ENCODE measurements around the gene KIF25.

The KIF25 gene, protein sequence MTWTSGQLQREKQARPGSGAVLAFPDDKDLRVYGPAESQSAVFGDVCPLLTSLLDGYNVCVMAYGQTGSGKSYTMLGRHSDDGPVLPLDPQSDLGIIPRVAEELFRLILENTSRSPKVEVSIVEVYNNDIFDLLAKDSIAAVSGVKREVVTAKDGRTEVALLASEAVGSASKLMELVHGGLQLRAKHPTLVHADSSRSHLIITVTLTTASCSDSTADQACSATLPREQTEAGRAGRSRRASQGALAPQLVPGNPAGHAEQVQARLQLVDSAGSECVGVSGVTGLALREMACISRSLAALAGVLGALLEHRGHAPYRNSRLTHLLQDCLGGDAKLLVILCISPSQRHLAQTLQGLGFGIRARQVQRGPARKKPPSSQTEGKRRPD

DNA sequence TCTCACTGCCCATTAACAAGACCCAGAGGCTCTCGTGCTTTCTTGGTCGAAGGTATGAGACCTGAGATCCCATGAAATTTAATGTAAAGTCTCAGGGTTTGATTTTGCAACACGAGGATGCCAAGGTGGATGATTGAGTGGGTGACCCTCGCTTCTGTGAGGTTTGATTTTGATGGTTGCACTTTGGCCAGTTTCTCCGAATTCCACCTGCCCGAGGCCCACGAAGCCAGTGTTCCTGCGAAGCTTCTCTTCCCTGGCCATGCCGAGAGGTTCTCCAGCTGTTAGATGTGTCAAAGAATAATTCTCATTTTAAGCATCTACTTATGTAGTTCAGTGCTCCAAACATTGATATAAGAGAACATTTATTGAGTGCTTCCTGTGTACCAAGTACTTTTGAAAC is at the start of gene KIF25:
TSS of gene KIF25 (plus strand) at position 30 of the 400 bp plus-strand sequence. CDS start 31,915 bp downstream, outside the sequence.
- FAIRE-seq = no peak

DNA sequence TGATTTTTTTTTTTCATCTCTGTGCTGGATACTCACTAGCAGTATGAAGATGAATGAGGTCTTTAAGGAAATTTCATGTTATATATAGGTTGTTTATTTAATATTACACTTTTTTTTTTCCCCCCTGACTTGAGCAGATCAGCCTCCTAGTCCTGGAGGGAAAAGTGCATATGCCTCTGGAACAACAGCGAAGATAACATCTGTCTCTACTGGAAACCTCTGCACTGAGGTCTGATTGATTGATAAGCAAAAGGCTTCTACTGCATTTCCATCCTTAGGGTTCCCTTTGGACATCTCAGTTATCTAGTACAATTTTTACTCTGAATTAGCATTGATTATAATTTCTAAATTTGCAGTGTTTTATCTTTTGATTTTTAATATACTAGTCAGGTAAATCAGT is 49.8 kb upstream of the KIF25 start:
- no peak for FAIRE-seq

DNA sequence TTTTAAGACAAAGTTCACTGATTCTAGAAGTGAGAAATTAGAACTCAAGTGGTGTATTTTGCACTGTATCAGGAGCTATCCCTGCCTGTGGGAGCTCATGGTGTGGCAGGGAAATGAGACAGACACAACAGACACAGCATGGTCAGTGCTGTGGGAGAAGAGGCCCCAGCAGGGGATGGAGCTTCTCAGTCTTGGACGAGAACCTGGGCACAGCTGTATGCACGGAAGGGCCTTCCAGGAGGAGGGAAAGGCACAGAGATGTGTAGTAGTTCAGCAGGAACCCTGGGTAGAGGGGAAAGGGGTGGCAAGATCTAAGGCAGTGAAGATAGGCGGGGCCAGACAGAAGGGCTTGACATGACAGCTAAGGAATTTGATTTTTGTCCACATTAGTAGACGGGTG is 48.8 kb upstream of the KIF25 start:
- FAIRE-seq = no peak

DNA sequence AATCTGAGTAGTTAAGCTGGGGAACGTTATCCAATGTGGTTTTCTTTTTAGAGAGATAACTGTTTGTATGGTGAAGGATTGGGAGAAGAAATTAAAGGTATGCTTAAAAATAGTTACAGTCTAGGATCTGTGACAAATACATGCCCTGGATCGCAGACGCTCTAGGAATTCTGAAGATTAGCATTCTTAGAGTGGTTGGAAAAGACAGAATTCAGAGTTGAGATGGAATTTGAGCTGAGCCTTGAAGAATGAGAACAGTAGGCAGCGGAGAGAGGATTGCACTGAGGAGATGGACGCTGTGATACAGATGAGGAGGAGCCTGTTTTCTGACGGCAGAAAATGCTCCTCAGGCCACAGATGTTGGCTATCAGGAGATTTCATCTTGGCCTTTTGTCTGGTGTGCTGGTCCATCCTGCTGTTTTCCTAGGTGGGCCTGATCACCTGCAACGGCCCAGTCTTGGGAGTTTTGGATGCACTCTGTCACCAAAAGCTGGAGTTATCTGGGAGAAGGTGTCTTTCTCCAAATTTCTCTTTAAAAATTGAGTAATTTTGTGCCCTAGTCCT is 48.3 kb upstream of the KIF25 start:
- FAIRE-seq = no peak

DNA sequence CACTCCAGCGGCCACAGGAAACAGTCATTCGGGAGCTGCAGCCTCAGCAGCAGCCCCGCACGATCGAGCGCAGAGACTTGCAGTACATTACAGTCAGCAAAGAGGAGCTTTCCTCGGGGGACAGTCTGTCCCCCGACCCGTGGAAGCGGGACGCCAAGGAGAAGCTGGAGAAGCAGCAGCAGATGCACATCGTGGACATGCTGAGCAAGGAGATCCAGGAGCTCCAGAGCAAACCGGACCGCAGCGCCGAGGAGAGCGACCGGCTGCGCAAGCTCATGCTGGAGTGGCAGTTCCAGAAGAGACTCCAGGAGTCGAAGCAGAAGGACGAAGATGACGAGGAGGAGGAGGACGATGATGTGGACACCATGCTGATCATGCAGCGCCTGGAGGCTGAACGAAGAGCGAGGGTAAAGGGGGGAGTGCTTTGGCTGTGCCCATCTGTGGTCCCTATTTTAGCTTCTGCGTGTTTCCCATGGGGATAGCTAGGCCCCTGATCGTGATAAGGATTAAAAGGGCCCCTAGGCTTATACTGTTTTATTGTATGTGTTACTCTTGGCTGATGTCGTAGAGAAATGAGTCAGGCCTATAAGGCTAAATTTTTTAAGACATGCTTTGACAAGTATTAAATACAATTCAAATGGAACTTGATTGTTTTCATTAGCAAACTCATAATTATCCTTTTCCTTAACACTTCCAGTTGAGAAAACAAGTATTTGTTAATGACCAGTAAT is 45.5 kb upstream of the KIF25 start:
- no peak for FAIRE-seq

DNA sequence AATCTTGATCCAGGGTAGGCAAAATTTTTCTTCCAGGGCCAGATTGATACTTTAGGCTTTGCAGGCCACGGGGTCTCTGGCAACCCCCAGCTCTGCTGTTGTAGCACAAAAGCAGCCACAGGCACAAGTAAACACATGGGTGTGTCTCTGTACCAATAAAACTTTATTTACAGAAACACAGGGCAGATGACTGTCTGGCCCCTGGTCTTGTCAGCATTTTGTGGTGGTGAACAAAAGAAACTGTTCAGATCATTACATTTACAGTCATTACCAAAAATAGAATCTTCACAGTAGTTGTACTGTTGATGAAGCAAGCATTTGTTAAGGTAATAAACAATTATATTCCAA is 45.0 kb upstream of the KIF25 start:
- no peak for FAIRE-seq

DNA sequence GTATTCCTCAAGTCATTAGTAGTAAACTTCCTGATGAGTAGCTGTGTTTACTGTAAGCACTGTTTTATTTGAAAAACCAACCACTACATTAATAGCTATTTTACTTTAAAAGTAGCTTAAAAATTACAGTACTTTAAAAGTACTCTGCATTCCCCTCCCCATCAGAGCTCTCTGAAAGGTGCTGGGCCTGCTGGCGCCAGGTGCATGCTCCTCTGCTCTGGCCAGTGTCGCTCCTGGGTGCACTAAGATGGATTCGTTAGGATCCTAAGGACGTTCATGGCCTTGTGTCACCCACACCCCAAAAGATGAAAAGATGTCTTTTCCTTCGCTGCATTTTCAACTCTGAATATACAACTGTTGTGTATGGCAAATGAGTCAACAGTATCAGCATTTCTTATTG is 43.9 kb upstream of the KIF25 start:
- FAIRE-seq = no peak

DNA sequence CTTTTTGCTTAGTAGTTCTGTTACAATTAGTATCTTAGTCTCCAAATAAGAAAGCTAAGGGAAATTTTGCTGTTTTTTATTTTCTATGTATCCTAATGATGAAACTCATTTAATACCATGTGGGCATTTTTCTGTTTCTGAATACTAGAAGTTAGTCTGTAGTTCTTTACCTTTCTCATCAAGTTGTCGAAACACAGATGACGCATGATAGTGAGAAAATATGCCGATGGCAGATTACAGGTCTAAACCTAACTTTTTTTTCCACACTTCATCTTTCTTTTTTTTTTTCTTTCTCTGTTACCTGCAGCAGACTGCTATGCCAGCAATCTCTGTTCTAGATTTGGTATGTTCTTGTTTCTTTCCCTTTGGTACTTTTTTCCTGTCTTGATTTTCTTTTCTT is 43.3 kb upstream of the KIF25 start:
- no peak for FAIRE-seq

DNA sequence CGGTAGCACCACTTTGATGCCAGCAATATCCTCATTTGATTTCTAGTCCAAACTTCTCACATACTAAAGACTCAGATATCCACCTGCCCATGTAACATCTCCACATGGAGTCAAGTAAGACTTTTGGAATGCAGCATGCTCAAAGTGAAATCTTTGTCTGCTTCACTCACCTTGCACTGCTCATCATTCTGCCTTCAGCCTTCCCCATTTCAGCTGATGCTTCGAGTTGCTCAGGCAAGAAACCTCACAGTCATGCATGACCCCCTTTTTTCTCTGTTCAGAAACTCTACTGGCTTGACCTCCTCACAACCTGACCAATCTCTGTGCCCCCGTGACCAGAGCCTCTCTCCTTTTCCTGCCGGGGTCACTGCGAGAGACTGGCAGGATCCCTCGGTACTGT is 41.0 kb upstream of the KIF25 start:
- no peak for FAIRE-seq

DNA sequence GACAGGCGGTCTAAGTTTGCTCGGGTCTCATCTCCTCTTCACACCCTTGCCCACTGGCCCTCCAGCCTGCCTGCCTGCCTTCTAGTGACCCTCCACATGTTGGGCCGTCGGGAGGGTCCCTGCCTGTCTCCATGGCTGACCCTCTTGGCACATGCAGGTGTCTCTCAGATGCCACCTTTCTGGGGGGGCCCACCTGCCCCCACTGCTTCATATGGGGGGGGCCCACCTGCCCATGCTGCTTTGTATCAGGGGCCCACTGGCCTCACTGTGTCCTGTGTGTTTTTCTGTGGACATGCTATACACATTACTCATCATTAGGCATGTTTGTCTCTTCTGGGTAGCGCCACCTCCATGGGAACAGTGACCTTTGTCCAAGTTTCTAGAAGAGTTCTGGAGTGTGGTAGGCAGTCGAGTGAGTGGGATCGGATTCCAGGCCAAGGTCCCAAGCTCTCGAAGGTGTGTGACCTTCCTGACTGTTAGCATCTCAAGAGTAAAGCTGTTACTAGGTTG is 40.4 kb upstream of the KIF25 start:
- FAIRE-seq = no peak

DNA sequence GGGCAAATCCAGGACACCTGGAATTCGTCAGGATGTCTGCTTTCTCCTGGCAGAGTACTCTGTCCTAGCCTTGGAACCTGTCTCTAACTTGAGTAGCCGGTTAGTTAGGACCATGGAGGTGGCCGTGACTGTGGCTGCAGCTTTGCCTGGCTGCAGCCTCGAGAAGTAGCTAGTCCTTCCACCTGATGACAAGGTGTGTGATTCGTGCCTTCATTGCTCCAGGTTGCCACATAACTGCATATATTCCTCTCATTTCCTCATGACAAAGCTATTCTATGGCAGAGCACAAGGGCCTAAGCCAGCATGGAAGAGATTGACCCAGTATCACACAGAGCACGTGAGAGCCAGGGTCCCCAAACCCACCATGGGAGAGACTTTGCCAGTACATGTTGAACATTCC is 39.8 kb upstream of the KIF25 start:
- FAIRE-seq = no peak

DNA sequence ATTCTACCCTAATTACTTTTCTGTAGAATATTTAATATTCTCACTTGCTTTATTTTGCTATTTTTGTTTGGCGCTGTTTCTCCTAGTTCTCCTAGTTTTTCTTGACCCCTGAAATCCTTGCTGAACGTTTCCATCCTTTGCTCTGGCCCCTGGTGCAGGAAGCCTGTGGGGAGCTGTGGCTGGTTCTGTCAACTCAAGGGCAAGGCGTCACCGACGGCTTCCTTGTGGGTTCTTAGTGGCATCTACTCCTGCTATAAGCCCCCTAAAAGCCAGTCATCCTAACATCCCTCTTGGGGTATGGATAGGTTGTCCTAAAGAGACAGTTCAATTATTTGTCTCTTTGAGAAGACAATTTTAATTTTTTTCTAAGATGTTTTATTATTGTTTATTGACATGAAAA is 36.9 kb upstream of the KIF25 start:
- no peak for FAIRE-seq

DNA sequence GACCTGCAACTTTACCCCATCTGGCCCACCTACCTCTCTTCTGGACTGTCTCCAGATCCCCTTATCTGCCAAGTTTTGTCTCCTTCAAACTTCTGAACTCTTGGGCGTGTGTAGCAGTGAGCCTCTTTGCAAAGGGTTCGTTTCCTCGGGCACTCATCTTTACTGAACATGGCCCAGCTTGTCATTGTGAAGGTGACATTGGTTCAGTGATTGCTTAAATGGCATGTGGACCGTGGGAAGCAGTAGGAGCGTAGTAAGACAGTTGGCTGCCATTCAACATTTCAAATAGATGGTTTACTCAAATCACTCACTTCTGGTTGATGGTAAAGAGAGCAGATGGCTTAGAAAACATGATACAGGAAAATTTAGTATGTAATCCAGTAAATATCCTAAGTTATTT is 34.8 kb upstream of the KIF25 start:
- no peak for FAIRE-seq

DNA sequence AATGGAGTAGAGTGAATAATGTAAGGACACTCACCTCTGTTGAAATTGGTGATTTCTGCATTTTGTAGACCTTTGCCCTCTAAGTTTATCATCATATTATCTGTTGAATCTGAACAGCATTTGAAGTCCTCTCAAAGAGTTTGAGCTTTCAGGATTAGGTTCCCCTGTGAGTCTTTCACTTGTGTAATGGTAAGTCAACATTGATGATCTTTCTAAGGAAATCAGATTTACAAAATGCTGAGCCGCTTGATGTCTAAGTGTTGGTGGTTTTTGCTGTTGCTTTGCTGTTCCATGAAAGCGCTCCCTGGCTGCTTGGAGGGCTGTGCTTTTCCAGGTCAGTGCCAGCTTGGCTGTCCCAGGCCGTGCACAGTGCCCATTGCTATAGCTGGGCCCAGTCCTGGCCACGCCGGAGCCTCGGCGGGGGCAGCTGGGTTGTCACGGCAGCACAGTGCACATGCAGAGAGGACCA is 33.8 kb upstream of the KIF25 start:
- no peak for FAIRE-seq

DNA sequence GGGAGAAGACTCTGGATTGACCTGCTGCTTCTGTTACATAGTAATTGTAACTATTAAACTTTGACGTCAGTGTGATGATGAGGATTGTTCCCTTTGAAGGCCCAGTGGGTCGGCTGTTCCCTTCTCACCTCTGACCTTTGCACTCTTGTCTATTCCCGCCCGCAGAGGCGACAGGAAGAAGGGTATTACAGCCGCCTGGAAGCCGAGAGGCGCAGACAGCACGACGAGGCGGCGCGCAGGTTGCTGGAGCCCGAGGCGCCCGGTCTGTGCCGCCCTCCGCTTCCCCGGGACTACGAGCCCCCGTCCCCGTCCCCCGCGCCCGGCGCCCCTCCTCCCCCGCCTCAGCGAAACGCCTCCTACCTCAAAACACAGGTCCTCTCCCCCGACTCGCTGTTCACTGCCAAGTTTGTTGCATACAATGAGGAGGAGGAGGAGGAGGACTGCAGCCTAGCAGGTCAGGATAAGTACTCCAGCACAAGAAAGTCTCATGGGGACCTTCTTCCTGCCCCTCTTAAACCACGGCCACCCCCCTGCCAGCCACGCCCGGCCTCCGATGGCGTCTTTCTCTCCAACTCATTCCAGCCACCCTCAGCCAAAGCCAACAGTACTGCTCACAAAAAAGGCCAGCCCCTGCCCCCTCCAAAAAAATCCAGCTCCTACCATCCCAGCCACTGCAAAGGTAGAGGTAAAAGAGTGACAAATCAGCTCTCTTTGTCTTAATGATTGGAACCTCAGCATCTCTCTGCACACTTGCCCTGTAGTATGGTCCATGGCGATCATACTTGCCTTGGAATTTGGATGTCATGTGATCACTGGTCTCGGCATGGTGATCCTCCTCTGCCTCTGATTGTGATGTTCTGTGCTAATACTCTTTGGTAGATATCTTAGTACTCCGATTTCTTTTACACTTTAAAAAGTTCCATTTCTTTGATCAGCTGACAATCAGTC is 31.6 kb upstream of the KIF25 start:
- no peak for FAIRE-seq

DNA sequence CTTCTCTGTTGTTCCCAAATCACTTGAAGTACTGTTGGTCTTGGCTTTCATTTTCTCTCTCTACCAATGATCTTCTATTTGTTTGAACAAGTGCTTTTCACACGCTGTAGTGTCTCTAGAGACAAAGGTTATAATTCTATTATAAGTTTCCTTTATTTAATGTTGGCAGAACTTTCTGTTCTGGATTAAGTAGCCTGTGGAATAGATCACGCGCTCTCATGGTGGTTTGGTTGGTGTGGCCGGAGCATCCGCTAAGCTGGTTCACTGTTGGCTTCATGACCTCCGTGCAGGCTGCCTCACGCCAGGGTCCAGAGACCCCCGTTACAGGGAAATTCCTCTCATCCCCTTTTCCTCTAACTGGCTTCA is 30.9 kb upstream of the KIF25 start:
- FAIRE-seq = no peak

DNA sequence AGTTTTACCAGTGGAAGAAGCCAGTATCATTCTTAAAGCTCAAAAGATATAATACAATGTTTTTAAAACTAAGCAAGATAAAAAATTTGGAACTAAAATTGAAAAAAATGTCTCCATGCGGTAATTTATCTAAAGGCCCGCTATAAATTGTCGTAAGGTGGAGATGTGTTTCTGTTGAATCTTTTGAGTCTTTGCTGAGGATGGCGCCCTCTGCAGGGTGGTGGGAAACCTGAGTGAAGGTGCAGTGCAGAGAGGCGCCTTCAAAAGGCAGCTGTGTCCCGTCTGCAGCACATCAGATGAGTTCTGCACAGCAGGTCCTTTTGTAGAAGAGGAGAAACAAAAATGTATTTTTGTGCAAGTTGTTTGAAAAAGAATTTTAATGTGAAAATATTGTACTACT is 29.4 kb upstream of the KIF25 start:
- FAIRE-seq = no peak

DNA sequence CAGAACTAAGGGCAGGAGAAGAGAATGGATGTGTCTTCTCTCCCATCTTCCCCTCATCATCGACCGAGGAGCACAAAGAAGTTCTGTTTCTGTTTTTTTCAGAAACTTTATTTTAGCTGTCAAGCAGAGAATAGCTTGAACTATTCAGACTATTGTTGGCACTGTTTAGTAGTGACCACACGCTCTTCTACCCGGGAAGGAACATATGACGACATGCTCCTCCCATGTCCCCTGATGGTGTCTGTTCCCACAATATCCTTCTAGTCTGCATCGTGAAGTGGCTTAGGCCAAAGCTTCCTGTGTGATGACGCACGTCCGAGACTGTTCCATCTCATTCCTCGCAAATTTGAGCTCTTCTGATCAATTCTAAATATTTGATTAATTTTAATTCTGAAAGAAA is 27.2 kb upstream of the KIF25 start:
- FAIRE-seq = no peak

DNA sequence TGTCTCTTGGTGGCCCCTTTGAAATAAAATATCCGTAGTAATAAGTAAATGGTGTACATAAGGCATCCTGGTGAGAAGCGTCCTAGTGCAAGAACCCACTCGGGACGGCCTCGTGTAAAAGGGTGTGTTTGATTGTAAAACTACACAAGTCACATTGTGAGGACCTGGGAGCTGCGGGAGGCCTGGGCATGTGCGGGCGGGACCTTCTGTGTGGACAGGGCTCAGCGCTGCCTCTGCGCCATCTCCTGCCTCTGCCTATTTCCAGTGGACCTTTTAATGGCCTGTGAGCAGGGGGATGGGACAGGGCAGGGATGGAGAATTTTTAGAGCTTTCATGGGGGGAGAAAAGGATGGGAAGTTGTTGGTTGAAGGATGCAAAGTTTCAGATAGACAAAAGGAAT is 25.3 kb upstream of the KIF25 start:
- FAIRE-seq = no peak

DNA sequence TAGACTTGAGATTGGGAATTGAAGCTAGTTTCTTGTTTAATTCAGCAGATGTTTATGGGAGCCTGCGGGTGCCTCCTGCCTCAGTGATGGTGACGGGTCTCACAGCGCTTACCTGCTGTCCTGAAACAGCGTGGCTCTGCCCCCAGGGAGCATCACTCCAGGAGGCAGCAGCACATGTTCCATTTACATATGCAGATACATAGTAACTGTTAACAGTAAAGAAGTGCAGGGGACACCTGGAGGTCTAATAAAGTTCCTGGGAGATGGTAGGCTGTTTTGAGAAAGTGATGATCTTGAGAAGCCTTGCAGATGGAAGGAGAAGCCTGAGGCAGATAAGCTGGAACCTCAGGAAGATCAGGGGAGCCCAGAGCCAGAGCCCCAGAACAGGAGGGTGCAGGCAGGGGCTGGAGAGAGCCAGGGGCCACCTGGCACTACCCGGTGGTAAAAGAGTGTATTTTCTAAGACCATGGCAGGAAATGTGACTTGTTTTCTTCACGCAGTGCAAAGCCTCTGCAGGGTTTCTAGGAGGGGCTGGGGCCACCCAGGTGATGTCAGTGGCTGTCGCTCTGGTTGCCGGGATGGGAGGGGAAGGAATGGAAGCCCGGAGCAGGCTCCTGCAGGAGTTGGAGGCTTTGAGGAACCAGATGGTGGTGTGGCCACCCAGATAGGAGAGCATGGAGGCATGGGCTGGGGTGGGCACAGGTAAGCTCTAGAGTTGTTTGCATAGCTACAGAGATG is 24.2 kb upstream of the KIF25 start:
- no peak for FAIRE-seq

DNA sequence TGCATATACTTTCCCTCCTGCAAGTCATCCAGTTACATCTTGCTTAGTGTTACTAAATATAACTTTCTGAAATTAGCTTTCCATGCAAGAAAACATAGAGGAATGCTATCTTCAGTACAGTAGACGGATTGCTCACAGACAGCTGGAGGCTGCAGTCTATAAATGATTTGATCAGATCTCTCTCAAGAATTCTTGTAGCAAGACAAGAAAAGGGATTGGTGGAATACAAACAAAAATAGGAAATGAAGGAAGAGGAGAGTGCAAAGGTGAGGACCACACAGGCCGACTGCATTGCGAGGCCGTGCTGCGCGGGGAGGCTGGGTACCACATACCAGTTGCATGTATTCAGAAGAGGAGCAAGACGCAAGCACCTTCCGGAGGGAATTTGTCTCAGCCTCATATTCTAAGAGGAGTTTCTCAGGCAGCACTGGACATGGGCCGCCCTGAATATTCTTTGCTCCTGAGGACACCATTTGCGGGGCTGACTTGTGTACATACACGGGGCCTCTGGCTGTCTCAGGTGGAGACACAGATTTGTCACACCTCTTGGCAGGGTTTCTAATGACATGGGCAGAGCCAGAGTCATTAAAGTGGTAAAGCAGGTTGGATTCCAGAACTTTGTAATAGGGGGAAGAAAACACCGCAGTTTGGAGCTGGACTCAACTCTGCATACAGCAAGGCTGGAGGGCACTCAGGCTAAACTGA is 22.7 kb upstream of the KIF25 start:
- FAIRE-seq = no peak

DNA sequence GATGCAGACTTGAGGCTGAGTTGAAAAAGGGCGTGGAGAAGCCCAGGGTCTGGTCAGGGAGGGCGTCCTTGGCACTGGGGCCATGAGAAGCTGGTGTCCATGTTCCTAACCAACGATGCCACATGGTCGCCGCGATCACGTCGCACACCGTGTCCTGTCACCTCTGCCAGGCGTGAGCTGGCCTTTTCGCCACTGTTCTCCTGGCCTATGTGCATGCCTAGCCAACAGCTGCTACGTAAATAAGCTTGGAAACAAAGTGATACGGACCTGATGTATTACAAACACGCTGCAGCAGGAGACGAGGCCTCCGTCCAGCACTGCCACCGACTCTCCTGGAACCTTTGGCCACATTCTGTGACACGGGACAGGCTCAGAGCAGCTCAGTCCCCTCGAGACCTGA is 22.0 kb upstream of the KIF25 start:
- no peak for FAIRE-seq
